ENCODE results near the gene COL23A1. TPM values are rescaled to one million over a fixed set of nuclear protein-coding genes. Genes with fewer than 3 reads are reported as not detected.
"Not testable (repeated sequence)": the region's sequence is repeated elsewhere in the genome, so short reads cannot be mapped to it uniquely, and the experiment has no call there.

The COL23A1 gene
- total RNA-seq, 1 donor from 2014 or later: 10.7 TPM

DNA sequence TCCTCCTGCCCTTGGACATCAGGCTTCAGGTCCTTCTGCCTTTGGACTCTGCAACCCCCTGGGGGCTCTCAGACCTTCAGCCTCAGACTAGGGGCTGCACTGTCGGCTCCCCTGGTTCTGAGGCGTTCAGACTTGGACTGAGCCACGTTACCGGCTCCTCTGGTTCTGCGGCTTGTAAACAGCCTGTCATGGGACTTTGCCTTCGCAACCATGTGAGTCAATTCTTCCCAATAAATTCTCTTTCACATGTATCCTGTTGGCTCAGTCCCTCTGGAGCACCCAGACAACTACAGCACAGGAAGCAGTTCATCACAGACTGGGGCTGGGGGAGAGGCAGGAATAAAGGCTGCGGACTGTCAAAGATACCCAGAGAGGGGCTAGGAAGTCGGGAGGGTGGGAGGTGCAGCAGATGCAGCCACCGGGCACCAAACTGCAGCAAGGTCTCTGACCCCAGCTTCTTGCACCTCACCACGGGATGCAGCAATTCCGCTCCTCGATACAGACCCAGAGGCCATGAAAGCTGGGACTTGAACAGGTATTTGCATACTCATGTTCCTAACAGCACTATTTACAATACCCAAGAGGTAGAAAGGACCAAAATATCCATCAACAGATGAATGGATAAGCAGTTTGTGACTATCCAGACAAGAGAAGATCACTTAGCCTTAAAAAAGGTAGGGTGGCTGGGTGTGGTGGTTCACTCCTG lies 100.8 kb downstream of the COL23A1 start:
- intact Hi-C loops (cut with DNase I): no loop called here
- DNase-seq (ENCODE audit: low spot score): peak; percentile 36
- ATAC-seq: no peak

DNA sequence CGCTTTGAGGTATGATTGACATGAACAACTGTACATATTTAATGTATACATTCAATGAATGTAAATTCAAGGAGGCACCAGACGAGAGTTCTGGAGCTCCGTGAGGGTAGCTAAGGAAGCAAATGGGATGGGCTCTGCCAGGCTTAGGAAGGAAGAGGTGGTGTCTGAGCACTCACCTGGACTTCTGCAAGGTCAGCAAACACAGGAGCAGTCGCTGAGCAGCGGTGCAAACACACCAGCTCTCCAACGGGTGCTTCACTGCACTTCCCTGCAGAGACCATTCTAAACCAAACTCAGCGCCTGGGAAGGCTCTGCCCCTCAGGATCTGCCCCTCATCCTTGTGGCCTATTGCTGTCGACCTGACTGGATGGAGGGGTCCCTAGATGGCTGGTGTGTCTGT lies 101.5 kb downstream of the COL23A1 start:
- DNase-seq (ENCODE audit: low spot score): peak; percentile 15
- intact Hi-C loops (cut with DNase I): no loop called here
- ATAC-seq: no peak

DNA sequence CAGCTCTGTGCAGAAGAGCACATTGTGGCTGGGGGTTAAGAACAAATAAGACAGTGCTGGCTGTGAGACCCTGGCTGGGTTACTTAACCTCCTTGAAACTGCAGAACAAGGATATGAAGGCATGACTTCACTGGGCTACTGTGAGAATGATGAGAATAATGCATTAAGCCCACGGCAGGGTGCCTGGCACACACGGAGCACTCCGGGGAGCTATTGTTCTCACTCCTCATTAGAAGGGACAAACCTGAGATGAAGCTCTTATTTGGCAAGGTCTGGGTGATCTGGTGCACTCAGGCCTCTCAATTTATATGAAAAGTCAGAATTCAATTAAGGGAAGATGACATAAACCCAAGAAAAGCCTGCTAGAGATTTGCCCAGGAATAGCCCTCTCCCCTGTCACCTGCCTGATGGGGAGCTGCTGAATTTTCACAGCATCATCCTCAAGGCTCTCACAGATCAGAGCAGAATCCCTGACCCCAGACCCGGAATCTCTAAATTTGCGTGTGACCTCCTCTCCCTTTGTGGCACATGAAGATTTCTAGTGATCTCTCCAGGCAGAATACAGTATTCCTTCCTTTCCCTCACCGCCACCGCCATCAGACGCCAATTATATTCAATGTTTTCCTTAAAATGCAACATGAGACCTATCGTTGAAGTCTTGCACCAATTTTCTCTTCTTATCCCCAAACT lies 102.1 kb downstream of the COL23A1 start:
- DNase-seq (ENCODE audit: low spot score) (peak; percentile 18), ATAC-seq (no peak)
- intact Hi-C loops (cut with DNase I): no loop called here

DNA sequence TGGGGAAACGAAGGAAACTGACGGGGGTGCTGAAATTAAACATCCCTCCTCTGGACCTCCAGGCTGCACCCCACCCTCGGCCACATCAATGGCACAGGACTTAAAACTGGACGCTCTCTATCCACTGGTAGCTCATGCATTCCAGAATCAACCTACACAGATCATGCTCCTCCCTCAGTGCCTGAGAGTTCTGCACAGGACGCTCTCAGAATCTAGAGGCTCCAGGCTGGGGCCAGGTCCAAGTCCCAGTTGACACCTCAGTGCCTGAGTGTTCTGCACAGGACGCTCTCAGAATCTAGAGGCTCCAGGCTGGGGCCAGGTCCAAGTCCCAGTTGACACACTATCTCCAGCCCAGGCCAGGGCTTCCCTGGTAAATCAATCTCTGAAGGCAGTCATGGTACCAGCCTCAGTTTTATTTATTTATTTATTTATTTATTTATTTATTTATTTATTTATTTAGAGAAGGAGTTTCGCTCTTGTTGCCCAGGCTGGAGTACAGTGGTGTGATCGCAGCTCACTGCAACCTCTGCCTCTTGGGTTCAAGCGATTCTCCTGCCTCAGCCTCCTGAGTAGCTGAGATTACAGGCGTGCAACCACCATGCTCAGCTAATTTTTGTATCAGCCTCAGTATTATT lies 103.2 kb downstream of the COL23A1 start:
- intact Hi-C loops (cut with DNase I); ATAC-seq: not testable (repeated sequence)
- DNase-seq (ENCODE audit: low spot score): peak; percentile 18

DNA sequence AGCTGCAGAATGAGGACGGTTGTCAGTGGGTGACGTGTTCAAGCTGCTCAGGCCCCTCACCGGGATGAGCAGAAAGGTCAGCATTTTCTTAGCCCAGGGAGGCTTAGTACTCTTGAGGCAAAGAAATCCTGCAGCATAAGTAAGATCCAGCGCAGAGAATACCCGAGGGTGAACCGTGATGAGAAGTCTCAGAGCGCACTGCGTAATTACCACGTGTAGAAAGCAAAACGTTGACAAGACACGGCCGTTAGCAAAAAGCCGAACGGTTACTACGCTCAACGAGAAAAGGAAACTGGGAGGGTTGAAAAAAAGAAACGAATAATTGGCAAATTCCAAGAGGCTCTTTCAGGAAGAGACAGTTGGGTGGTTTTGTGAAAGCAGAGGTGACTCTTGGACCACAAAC lies 104.0 kb downstream of the COL23A1 start:
- intact Hi-C loops (cut with DNase I): no loop called here
- DNase-seq (ENCODE audit: low spot score): peak; percentile 12
- ATAC-seq: no peak

DNA sequence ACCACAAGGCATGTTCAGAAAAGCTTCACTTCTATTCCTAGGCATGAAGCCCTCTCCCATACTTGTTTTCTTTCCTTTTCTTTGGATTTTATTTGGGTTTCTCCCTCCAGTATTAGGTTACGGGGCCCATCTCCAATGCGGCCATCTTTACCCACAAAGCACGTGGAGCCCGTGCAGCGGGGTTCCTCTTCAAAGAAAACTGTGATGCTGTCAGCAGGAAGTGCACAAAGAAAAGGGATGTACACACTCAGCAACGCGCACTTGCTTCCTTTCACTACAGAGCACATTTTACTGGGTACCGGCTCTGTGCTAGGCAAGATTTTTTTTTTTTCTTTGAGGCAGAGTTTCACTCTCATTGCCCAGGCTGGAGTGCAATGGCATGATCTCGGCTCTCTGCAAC lies 106.6 kb downstream of the COL23A1 start:
- DNase-seq (ENCODE audit: low spot score) (peak; percentile 61), ATAC-seq (peak; percentile 85)
- intact Hi-C loops (cut with DNase I): no loop called here

DNA sequence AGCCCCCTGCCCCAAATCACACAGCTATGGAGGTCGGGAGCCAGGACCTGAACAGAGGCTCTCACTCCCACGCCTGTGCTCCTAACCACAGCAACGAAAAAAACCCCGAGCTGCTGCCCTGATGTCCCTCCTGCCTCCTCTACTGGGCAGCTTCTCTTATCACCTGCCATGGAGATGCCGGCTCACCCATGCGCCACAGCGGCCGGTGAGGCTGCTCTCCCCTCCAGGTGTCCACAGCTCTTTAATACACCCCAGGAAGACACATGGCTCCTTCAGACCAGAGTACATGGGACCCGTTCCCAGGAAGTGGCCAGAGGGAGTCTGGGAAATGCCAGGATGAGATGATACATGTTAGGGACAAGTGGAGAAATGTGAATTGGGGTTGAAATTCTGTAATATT lies 110.9 kb downstream of the COL23A1 start:
- ATAC-seq (no peak), DNase-seq (ENCODE audit: low spot score) (no peak)
- intact Hi-C loops (cut with DNase I): no loop called here

DNA sequence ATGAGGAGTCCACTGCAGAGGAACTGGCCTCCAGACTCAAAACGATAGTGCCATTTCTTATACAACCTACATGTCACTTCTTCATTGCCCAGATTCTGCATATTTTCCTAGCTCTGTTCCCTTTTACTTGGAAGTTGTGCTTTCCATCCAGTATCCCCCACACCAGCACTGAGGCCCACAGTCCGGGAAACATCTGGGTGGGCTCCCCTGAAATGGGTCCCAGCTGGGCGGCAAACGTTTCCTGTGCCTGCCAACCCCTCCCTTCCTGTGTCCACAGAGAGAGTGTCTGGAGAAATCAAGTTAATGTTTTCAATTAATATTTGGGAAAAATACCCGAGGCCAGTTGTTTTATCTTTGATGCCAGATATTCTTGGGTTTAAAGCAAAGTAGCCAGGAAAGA lies 111.8 kb downstream of the COL23A1 start:
- intact Hi-C loops (cut with DNase I): no loop called here
- DNase-seq (ENCODE audit: low spot score) (no peak), ATAC-seq (no peak)

DNA sequence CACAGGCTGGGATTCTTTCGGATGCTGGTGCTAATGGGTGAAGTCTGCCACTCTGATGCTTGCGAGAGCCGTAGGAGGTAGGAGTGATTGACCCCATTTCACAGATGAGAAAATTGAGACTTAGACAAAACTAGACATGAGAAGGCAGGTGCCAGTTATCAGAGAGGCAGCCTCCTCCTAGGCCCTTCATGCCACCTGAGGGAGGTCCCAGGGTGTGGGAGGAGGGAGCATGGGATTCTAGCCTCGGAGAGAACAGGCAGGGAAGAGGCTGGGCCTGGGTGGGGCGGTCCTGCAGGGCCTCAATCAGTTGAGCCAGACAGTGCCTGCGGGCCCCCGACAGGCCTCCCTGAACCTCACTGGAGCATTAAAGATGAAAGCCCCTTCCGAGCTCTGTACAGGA lies 112.4 kb downstream of the COL23A1 start:
- intact Hi-C loops (cut with DNase I): no loop called here
- no peak for DNase-seq (ENCODE audit: low spot score)
- ATAC-seq: no peak

DNA sequence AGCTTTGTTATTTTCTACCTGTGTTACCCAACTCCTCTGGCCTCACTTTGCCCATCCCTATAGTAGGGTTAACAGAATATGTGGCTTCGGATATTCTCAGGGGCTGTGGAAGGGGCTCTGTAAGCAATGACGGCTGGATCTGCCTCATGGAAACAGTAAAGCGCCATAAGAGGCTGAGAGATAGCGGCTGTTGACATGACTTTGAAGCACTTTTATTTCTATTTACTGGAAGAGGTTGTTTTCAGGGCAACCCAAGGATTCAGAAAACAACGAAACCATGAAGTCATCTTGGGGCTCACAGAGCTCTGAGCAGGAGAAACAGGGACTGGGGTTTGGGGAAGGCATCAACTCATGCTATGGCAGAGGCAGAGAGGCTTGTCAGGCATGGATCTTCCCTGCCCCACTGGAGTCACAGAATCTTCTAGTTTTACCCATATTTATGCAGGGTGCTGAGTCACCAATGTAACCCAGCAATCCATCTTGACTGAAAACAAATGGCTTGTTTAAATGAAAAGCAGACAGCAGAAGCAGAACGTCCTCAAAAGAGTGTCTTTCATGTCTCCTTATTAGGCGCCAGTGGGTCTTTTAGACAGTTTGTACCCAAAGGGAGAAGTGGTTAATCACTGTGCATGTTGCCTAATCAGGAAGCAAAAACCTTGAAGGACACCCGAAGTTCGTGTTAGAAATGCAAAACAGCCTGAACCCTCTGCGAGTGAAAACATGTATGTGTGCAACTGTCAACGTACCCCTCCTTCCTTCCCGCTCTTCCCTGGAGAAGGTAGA lies 113.0 kb downstream of the COL23A1 start:
- no peak for ATAC-seq
- intact Hi-C loops (cut with DNase I): no loop called here
- DNase-seq (ENCODE audit: low spot score): no peak

DNA sequence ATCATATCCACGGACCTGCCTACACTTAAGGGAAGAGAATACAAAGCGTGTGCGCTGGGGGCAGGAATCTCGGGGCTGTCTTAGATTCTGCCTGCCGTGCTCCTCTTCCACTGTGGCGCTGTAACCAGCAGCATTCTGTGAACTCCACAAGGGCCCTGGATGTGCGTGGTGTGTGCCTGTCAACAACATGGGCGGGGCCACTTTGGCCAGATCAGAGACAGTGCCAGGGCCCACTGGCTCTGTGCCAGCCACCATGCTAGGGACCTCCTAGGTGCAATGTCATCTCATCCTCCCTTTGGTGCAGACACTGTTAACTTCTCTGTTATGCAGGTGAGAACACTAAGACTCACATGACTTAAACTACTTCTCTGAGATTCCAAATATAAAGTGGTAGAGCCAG lies 113.7 kb downstream of the COL23A1 start:
- DNase-seq (ENCODE audit: low spot score) (no peak), ATAC-seq (no peak)
- intact Hi-C loops (cut with DNase I): no loop called here

DNA sequence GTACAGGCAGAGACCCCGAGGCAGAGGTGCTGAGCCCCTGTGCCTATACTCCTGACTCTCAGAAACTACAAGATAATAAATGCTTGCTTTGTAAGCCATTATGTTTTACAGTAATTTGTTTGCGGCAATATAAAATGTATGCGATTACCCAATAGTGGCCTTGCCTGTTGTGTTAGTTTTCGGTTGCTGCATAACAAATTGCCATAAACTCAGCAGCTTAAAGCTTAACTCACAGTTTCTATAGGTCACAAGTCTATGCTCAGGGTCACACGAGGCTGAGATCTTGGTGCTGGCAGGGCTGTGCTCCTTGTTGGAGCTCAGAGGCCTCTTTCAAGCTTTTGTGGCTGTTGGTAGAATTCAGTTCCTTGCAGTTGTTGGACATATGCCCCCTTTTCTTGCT lies 114.8 kb downstream of the COL23A1 start:
- DNase-seq (ENCODE audit: low spot score): no peak
- intact Hi-C loops (cut with DNase I): no loop called here
- no peak for ATAC-seq

DNA sequence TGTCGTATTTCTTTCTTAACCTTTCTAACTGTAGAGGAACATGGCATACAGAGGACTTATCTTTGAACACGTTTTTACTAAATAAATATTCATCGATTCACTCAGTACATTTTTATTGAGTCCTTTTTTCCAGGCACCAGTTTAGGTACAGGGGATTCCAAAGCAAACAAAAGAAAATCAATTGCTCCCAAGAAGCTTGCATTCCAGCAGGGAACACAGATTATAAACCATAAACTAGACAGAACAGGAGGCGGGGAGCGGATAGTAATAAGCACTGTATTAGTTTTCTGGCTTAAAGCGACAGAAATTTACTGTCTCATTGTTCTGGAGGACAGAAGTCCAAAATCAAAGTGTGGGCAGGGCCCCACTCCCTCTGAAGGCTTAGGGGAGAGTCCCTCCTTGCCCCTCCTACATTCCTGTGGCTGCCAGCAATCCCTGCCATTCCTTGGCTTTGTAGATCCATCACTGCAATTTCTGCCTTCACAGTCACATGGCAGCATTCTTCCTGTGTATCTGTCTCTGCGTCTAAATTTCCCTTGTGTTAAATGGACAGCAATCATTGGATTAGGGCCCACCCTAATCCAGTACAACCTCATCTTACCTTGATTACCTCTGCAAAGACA lies 115.5 kb downstream of the COL23A1 start:
- intact Hi-C loops (cut with DNase I): no loop called here

DNA sequence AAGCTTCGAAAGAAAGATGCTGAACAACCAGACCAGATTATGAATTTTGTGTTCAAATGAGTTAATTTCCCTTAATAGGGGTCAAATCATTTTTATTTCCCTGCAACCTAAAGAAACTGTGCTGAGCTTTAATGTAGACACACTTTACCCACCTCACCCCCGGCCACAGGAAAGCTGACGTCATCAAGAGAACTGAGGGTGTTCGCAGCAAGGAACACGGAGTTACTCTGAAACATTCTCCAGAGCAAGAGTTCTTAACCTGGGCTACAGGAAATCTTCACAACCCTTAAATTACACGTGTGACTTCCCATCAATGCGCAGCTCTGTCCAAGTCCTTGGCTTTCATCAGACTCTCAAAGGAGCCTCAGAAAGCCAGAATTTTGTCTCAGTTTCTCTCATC lies 116.3 kb downstream of the COL23A1 start:
- intact Hi-C loops (cut with DNase I): no loop called here
- no peak for DNase-seq (ENCODE audit: low spot score)
- peak; percentile 38 for ATAC-seq

More for the DNA sequence above, 115.5 kb downstream of the COL23A1 start:
- DNase-seq (ENCODE audit: low spot score): no peak
- ATAC-seq: peak; percentile 70

DNA sequence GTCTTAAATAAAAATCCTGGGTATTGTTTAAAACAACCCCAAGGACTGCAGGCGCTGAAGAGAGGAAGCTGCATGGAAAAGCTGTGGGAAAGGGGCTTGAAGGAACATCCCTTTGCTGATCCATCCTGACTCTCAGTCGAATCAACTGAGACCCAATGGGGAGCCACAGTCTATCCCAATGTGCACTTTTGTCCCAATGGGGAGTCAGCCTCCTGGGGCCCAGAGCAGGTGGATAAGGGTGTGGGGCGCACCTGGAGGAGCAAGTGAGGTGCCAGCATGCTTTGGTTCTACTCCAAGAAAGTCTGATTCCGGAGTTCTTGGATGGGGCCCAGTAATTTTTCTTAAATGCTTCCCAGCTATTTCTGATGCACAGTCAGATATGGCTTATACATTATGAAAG lies 118.1 kb downstream of the COL23A1 start:
- DNase-seq (ENCODE audit: low spot score) (peak; percentile 7), ATAC-seq (no peak)
- intact Hi-C loops (cut with DNase I): no loop called here

DNA sequence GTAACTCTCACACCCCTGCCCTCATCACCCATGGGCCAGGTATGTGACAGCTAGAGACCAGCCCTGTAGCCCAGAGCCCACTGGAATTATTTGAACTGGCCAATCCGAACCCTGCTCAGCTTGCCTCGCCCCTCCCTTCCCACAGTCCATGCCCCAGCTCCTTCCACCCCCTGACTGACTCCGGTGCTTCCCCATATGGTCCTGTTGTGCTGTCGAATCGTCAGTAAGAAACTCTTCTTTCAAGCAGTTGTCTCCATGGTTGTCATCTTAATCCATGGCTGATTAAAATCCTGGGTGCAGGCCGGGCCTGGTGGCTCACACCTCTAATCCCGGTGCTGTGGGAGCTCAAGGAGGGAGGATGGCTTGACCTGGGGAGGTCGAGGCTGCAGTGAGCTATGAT lies 118.5 kb downstream of the COL23A1 start:
- intact Hi-C loops (cut with DNase I): no loop called here
- ATAC-seq (no peak), DNase-seq (ENCODE audit: low spot score) (peak; percentile 40)

DNA sequence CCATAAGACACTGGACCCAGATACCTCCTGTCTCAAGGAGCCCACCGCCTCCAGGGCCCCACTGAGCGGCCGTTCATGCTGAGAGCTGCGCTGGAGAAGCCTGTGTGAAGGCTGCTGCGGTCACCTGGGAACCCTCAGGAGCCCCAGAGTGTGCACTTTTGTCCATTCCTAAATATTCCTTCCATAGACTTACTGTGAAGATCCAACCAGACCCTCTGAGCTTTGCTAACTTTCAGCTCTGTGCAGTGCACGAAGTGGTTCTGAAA lies 119.5 kb downstream of the COL23A1 start:
- intact Hi-C loops (cut with DNase I): no loop called here
- DNase-seq (ENCODE audit: low spot score) (no peak), ATAC-seq (no peak)

DNA sequence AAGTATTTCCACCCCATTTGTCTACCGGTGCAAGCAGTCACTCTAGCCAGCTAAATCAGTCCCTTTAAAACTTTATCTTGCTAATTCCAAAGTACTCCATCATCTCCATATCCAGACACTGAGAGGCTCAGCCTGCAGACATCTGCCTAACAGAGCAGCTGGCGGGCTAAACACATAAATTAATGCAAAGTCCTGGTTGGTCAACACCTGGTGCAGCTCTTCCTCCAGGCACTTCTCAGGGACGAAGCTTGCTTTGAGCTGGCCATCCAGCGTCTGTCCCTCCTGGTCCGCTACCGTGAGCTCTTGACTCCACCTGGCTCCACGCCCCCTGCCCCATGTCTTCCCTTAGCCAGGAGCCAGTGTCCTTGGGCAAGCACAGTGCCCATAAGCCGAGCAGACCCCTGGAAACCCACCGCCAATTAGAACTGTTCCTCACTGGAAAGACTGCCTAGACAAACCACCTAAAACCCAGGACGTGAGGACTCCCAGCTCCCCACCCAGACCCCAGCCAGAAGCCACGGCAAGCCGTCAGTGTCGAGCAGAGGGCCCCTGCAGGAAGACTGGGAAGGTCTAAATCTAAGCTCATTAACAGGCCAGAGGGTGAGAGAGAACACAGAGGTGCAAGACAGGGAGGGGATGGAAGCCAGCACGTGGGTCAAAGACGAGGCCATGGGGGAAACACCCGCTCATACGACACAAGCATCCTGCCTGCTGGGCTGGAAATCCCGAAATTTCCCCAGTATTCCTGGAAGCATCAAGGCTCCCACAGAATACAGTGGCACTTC lies 120.0 kb downstream of the COL23A1 start:
- DNase-seq (ENCODE audit: low spot score) (peak; percentile 44), ATAC-seq (no peak)
- intact Hi-C loops (cut with DNase I): no loop called here

All from sciatic nerve (tissue), 2 donors.